GM12878 (cell line): ENCODE results near the gene HNRNPR. TPM values are rescaled to one million over a fixed set of nuclear protein-coding genes. Genes with fewer than 3 reads are reported as not detected.

Experiments used
- ATAC-seq: fragments of 200-7000 bp; cut with Tn5 transposase; 3 replicates; pipeline ENCODE4 v1.9.1; 2020; ENCODE audit warnings: mild to moderate bottlenecking, moderate library complexity
- BruUV-seq: library from RNA; stranded (reverse); fragments of 400-500 nt; replicated peaks from 2 replicates; lab custom pipeline; 2021; lab: Mats Ljungman, UMichigan
- CTCF ChIA-PET: fragments of 300-600 bp; sonication (Branson Sonifier 250); formaldehyde crosslinking; extraction: SDS; loops from one replicate; lab custom pipeline; 2021; ENCODE audit warnings: inconsistent platforms; lab: Yijun Ruan, JAX
- POLR2A ChIA-PET: fragments of 350-600 bp; formaldehyde crosslinking; extraction: SDS; loops from one replicate; lab custom pipeline; 2021; ENCODE audit warnings: inconsistent platforms; lab: Charles Lee
- RAD21 ChIA-PET: fragments of 300-600 bp; sonication (Branson Sonifier 250); formaldehyde crosslinking; loops from one replicate; lab custom pipeline; 2023; ENCODE audit warnings: antibody characterized with exemption; ENCODE audit not compliant: unreplicated experiment; lab: Charles Lee
- SMC1A ChIA-PET: fragments of 300-600 bp; sonication (Branson Sonifier 250); formaldehyde crosslinking; loops from one replicate; lab custom pipeline; 2023; ENCODE audit not compliant: unreplicated experiment, uncharacterized antibody; lab: Charles Lee
- DNase-seq: peaks from one replicate; pipeline ENCODE4 v3.0.0-alpha.2; 2011; ENCODE audit warnings: low read depth, low spot score
- FAIRE-seq: peaks from 3 replicates; lab custom pipeline; 2011; peaks lifted over from hg19 to GRCh38; lab: Jason Lieb, UNC
- H2AFZ ChIP-seq: 2 replicates; pipeline ENCODE4 v1.6.0; 2011; ENCODE audit warnings: low read depth, low read length, control low read depth; ENCODE audit not compliant: control insufficient read depth
- H3K27ac ChIP-seq: 2 replicates; pipeline ENCODE4 v1.5.1; 2011; ENCODE audit warnings: control low read depth; ENCODE audit not compliant: control insufficient read depth, insufficient read depth
- H3K27me3 ChIP-seq, 2 experiments: replicated peaks in 1 of 2; 2 replicates each; pipeline versions ENCODE4 v1.6.0 to v1.6.1; 2011; ENCODE audit warnings: low read length in 1 of 2; ENCODE audit not compliant: control insufficient read depth in 2 of 2, insufficient read depth in 2 of 2
- H3K36me3 ChIP-seq, 2 experiments: 2 replicates each; pipeline ENCODE4 v1.5.1; 2011; ENCODE audit warnings: low read length in 1 of 2; ENCODE audit not compliant: control insufficient read depth in 2 of 2, insufficient read depth in 2 of 2
- H3K4me1 ChIP-seq: 2 replicates; pipeline ENCODE4 v1.6.1; 2011; ENCODE audit warnings: mild to moderate bottlenecking, low read length, moderate library complexity, mixed read lengths; ENCODE audit not compliant: control insufficient read depth, insufficient read depth
- H3K4me2 ChIP-seq: 2 replicates; pipeline ENCODE4 v1.6.0; 2011; ENCODE audit warnings: control low read depth; ENCODE audit not compliant: control insufficient read depth, insufficient read depth
- H3K4me3 ChIP-seq: fragments of 200-600 bp; sonication (generic); 2 replicates; pipeline ENCODE4 v1.5.1; 2016
- H3K79me2 ChIP-seq: 2 replicates; pipeline ENCODE4 v1.6.0; 2011; ENCODE audit warnings: low read length; ENCODE audit not compliant: control insufficient read depth, insufficient read depth
- H3K9ac ChIP-seq: 2 replicates; pipeline ENCODE4 v1.8.0; 2011; ENCODE audit warnings: low read length, control low read depth, mixed read lengths; ENCODE audit not compliant: control insufficient read depth, insufficient read depth
- H3K9me3 ChIP-seq: replicated peaks from 3 replicates; pipeline ENCODE4 v1.5.1; 2011; ENCODE audit warnings: mild to moderate bottlenecking, low read length; ENCODE audit not compliant: control insufficient read depth, insufficient read depth
- H4K20me1 ChIP-seq: 2 replicates; pipeline ENCODE4 v1.6.0; 2011; ENCODE audit not compliant: control insufficient read depth, insufficient read depth
- CBX3 ChIP-seq: fragments of 200-600 bp; sonication (generic); IDR thresholded peaks from 2 replicates; pipeline ENCODE4 v1.6.1; 2016; ENCODE audit warnings: low read depth, borderline replicate concordance
- IKZF1 ChIP-seq: fragments of 450-650 bp; conservative IDR thresholded peaks from 2 replicates; pipeline ENCODE4 v1.6.1; 2017; ENCODE audit warnings: antibody characterized with exemption, mild to moderate bottlenecking
- IRF3 ChIP-seq: fragments of 450-650 bp; IDR thresholded peaks from 2 replicates; pipeline ENCODE4 v1.6.1; 2014; ENCODE audit warnings: mild to moderate bottlenecking
- MTA3 ChIP-seq: IDR thresholded peaks from 2 replicates; pipeline ENCODE4 v1.6.1; 2012; ENCODE audit warnings: low read length, inconsistent platforms, borderline replicate concordance
- TCF12 ChIP-seq: IDR thresholded peaks from 2 replicates; pipeline ENCODE4 v1.6.1; 2011; ENCODE audit warnings: low read depth, mild to moderate bottlenecking, low read length
- USF2 ChIP-seq: IDR thresholded peaks from 2 replicates; pipeline ENCODE4 v1.6.1; 2011; ENCODE audit warnings: low read depth, low read length, improper control_type of control experiment, borderline replicate concordance
- YBX1 ChIP-seq: fragments of 450-650 bp; IDR thresholded peaks from 2 replicates; pipeline ENCODE4 v1.6.1; 2016; ENCODE audit warnings: antibody characterized with exemption
- ZNF592 ChIP-seq: fragments of 450-650 bp; IDR thresholded peaks from 2 replicates; pipeline ENCODE4 v1.6.1; 2017; ENCODE audit warnings: mild to moderate bottlenecking, moderate library complexity
- WGBS: methylation state at CpG from one replicate; pipeline ENCODE4 v1.1.6; 2016; ENCODE audit warnings: low lambda C conversion rate; ENCODE audit not compliant: insufficient replicate concordance, insufficient coverage; ENCODE audit errors: missing lambda C conversion rate; 5-methylcytosine and 5-hydroxymethylcytosine counted together
- in situ Hi-C: fragments of 300-500 bp; cut with MboI; formaldehyde crosslinking; loops from 9 replicates; pipeline ENCODE4 v1.14.3; 2018; ENCODE audit warnings: mixed read lengths
- intact Hi-C: fragments of 100-400 bp; cut with micrococcal nuclease; formaldehyde crosslinking; loops from one replicate; pipeline ENCODE4 v1.14.2; 2022; ENCODE audit not compliant: unreplicated experiment
- polyA plus RNA-seq, 11 experiments: library from polyadenylated mRNA; depleted of rRNA in 4 of 11; unstranded in 6 of 11; stranded (reverse) in 5 of 11; fragments of >200 nt; fragmentation: Nextera tagmentation in 4 of 11; fragmentation: Illumina TruSeq in 1 of 11; extraction: Ambion mirVana in 4 of 11; extraction: Trizol in 1 of 11; gene quantifications; 1 replicate in 1 of 11; 2 replicates in 10 of 11; pipeline versions ENCODE4 v1.2.1 to v1.2.3, GENCODE V29; 2011 to 2016; ENCODE audit warnings: inconsistent platforms in 2 of 11, missing spikeins in 2 of 11, low read depth in 1 of 11
- total RNA-seq, 4 experiments: library from RNA; depleted of rRNA in 3 of 4; stranded (reverse); fragments of >200 nt in 3 of 4; fragmentation: Illumina TruSeq in 1 of 4; extraction: Trizol in 1 of 4; gene quantifications; 2 replicates each; pipeline versions ENCODE4 v1.2.1 to v1.2.3, GENCODE V29; 2013 to 2021

Gene HNRNPR
- total and polyA plus RNA-seq, 10 of the 15 experiments (the other 5 are each of a cell fraction or from before 2014, with no cell fraction given) = 80.5 to 280 (median 218) TPM

- H3K9me3 ChIP-seq = peaks cover 24% of the 10 kb centered on the region
- H3K27ac ChIP-seq = no peak overlapping the region
- no peak overlapping the region for H2AFZ ChIP-seq
- intact Hi-C loops = no loop called here
- no peak for DNase-seq
- no peak for FAIRE-seq
- no peak for ATAC-seq
- WGBS = 100% methylated on average over 2 of the region's 2 CpGs
- no peaks in the 10 kb centered on the region for H3K27me3 ChIP-seq
- H3K36me3 ChIP-seq = peaks cover 0 to 9% of the 10 kb centered on the region in 2 experiments; a peak in 2 of 4 replicates
- H3K4me1 ChIP-seq = no peaks in the 10 kb centered on the region
- H3K4me2 ChIP-seq = no peak overlapping the region
- no TSS peak for BruUV-seq
- CTCF ChIA-PET = interaction anchor here (1.5 to 2.9 kb wide), 2 partner anchors 27 to 37 kb away, joined by 4 to 13 read pairs; no protein-coding TSS in a partner anchor
- in situ Hi-C loops = no loop called here
- SMC1A ChIA-PET = interaction anchor here (0.6 to 3.7 kb wide), 2 partner anchors 22 to 183 kb away, joined by 3 to 17 read pairs; partner anchors contain the start of gene HNRNPR
- no peak overlapping the region for H3K4me3 ChIP-seq
- POLR2A ChIA-PET = interaction anchor here (0.6 to 4.3 kb wide), 3 partner anchors 9 to 226 kb away, joined by 3 to 68 read pairs (median 4); partner anchors contain the start of gene HNRNPR
- no peaks in the 10 kb centered on the region for H4K20me1 ChIP-seq
- no peak overlapping the region for H3K9ac ChIP-seq
- TF ChIP-seq MTA3 (no peak), IKZF1 (no peak), USF2 (no peak)
- RAD21 ChIA-PET = interaction anchor here (5.0 kb wide), 1 partner anchor 21 kb away, joined by 34 read pairs; the partner anchor contains the start of gene HNRNPR
- peaks cover 2% of the 10 kb centered on the region; the same call in 1 of the 2 replicates for H3K79me2 ChIP-seq
Observed at GRCh38 chr1:23366146-23366545, 22.1 kb upstream of the HNRNPR start.

GRCh38 chr1:23362218-23362713 is 18.2 kb upstream of the HNRNPR start:
- in situ Hi-C loops (no loop called here), intact Hi-C loops (no loop called here)
- Histone ChIP-seq H3K4me2 (no peak overlapping the region), H3K9ac (no peak overlapping the region), H3K36me3 (peaks cover 0 to 9% of the 10 kb centered on the region in 2 experiments; a peak in 2 of 4 replicates), H3K4me1 (no peaks in the 10 kb centered on the region), H3K4me3 (no peak overlapping the region), H3K79me2 (no peaks in the 10 kb centered on the region), H2AFZ (no peak overlapping the region), H3K27me3 (no peaks in the 10 kb centered on the region), H4K20me1 (no peaks in the 10 kb centered on the region), H3K9me3 (peaks cover 31% of the 10 kb centered on the region), H3K27ac (no peak overlapping the region)
- ChIA-PET SMC1A (no interaction called here), CTCF (interaction anchor here (1.0 kb wide), 1 partner anchor 18 kb away, joined by 5 read pairs; the partner anchor contains the start of gene HNRNPR), RAD21 (no interaction called here), POLR2A (no interaction called here)
- DNase-seq (no peak), FAIRE-seq (no peak), ATAC-seq (no peak)
- 94% methylated on average over 13 of the region's 13 CpGs for WGBS
- no TSS peak for BruUV-seq
- TF ChIP-seq CBX3 (0 out of 2 replicates have a peak, but pooled peaks have one; percentile 60), TCF12 (no peak), ZNF592 (no peak), YBX1 (no peak), IRF3 (no peak)
